SK-N-SH treated with all-trans-retinoic acid at 6 μM for 48 hours (cell line): ENCODE results near the gene PHF3.

Source experiments
- ATAC-seq: fragments of 200-7000 bp; cut with Tn5 transposase; 3 replicates; pipeline ENCODE4 v1.9.1; 2020; ENCODE audit warnings: mild to moderate bottlenecking, moderate library complexity
- BACH2 ChIP-seq: fragments of 250-450 bp; sonication (Bioruptor Pico); IDR thresholded peaks from 2 replicates; pipeline ENCODE4 v1.9.0; 2021; ENCODE audit warnings: mild to moderate bottlenecking, borderline replicate concordance
- CSDC2 ChIP-seq: fragments of 250-450 bp; sonication (Bioruptor Pico); IDR thresholded peaks from 2 replicates; pipeline ENCODE4 v1.5.0; 2020; ENCODE audit warnings: mild to moderate bottlenecking, moderate library complexity
- CSRNP3 ChIP-seq: fragments of 250-450 bp; sonication (Bioruptor Pico); IDR thresholded peaks from 2 replicates; pipeline ENCODE4 v1.5.1; 2021; ENCODE audit warnings: mild to moderate bottlenecking, moderate library complexity
- ESRRG ChIP-seq: fragments of 250-450 bp; sonication (Bioruptor Pico); IDR thresholded peaks from 2 replicates; pipeline ENCODE4 v1.6.1; 2021; ENCODE audit warnings: mild to moderate bottlenecking
- ISL1 ChIP-seq: fragments of 250-450 bp; sonication (Bioruptor Pico); IDR thresholded peaks from 2 replicates; pipeline ENCODE4 v2.1.2; 2022; ENCODE audit warnings: mild to moderate bottlenecking, moderate library complexity
- OSR1 ChIP-seq: fragments of 250-450 bp; sonication (Bioruptor Pico); IDR thresholded peaks from 2 replicates; pipeline ENCODE4 v1.8.0; 2022; ENCODE audit warnings: moderate library complexity, mild to moderate bottlenecking, inconsistent platforms
- PATZ1 ChIP-seq: fragments of 250-450 bp; sonication (Bioruptor Pico); IDR thresholded peaks from 2 replicates; pipeline ENCODE4 v1.8.0; 2020; ENCODE audit warnings: mild to moderate bottlenecking, moderate library complexity, borderline replicate concordance
- POU6F1 ChIP-seq: fragments of 250-450 bp; sonication (Bioruptor Pico); IDR thresholded peaks from 2 replicates; pipeline ENCODE4 v1.8.0; 2021; ENCODE audit warnings: low read depth, mild to moderate bottlenecking, moderate library complexity, borderline replicate concordance
- RARB ChIP-seq: fragments of 250-450 bp; sonication (Bioruptor Pico); IDR thresholded peaks from 2 replicates; pipeline ENCODE4 v1.8.0; 2021; ENCODE audit warnings: mild to moderate bottlenecking, moderate library complexity
- SNAI2 ChIP-seq: fragments of 250-450 bp; sonication (Bioruptor Pico); IDR thresholded peaks from 2 replicates; pipeline ENCODE4 v1.5.0; 2020; ENCODE audit warnings: mild to moderate bottlenecking, moderate library complexity
- TCF4 ChIP-seq: fragments of 250-450 bp; sonication (Bioruptor Pico); IDR thresholded peaks from 2 replicates; pipeline ENCODE4 v1.8.0; 2021; ENCODE audit warnings: mild to moderate bottlenecking, moderate library complexity, borderline replicate concordance
- TOX ChIP-seq: fragments of 250-450 bp; sonication (Bioruptor Pico); IDR thresholded peaks from 2 replicates; pipeline ENCODE4 v1.8.0; 2021; ENCODE audit warnings: mild to moderate bottlenecking, moderate library complexity, borderline replicate concordance
- ZC3H10 ChIP-seq: fragments of 250-450 bp; sonication (Bioruptor Pico); IDR thresholded peaks from 2 replicates; pipeline ENCODE4 v1.5.1; 2021; ENCODE audit warnings: mild to moderate bottlenecking, moderate library complexity
- ZFP3 ChIP-seq: fragments of 250-450 bp; sonication (Bioruptor Pico); IDR thresholded peaks from 2 replicates; pipeline ENCODE4 v1.5.0; 2020; ENCODE audit warnings: mild to moderate bottlenecking, moderate library complexity
- ZNF565 ChIP-seq: fragments of 450-650 bp; formaldehyde crosslinking; conservative IDR thresholded peaks from 2 replicates; pipeline ENCODE4 v1.5.0; 2020; ENCODE audit warnings: low read depth, mild to moderate bottlenecking, moderate library complexity
- ZNF70 ChIP-seq: fragments of 450-650 bp; formaldehyde crosslinking; IDR thresholded peaks from 2 replicates; pipeline ENCODE4 v1.5.0; 2020; ENCODE audit warnings: mild to moderate bottlenecking, moderate library complexity
- ZNF8 ChIP-seq: fragments of 450-650 bp; formaldehyde crosslinking; IDR thresholded peaks from 2 replicates; pipeline ENCODE4 v1.5.0; 2020; ENCODE audit warnings: mild to moderate bottlenecking, moderate library complexity
- TF ChIP-seq, protein P1 (sequence below): fragments of 250-450 bp; sonication (Bioruptor Pico); IDR thresholded peaks from 2 replicates; pipeline ENCODE4 v1.5.0; 2020; ENCODE audit warnings: mild to moderate bottlenecking, moderate library complexity

The PHF3 gene

DNA sequence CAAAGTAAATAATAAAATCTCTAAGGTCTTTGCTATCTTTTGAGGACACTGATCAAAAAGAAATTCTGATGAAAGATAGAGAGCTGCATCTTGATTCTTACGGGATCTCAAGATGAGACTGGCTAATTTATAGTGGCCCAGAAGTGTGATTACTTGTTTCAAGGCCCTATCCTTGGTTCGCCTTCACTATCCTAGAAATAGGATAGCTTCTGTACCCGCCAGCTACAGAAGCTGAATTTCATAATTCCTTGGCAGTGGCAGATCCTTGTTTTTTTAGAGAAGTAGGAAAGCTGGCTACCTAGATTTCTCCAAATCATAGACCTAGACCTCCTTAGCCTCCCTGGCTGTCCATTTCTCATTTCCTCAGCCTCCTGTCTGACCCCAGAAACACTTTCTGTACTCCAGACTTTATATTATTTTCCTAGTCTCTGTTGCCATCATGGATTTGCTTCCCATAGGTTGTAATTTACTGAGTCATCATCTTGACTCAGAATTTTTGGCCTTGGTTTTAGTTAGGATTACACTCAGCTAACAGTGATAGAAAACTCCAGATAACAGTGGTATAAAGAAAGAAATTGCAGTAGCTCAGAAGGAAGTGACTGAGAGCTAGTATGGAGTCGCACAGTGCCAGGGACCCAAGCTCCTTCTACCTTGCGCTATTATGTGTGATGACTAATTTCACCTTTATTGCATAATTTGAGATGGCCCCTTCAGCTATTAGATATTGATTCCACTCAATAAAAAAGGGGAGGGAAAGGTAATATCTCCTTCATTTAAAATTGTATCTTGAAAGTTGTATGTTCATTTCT is 27.7 kb downstream of the PHF3 start:
- TF ChIP-seq CSRNP3 (CRISPR knock-in tag) (no peak), BACH2 (CRISPR knock-in tag) (no peak), ZFP3 (CRISPR knock-in tag) (no peak), POU6F1 (CRISPR knock-in tag) (no peak), OSR1 (no peak), ISL1 (CRISPR knock-in tag) (0 out of 2 replicates have a peak, but pooled peaks have one; percentile 35), ESRRG (no peak), ZNF565 (CRISPR knock-in tag) (no peak)
- ATAC-seq, result peak; percentile 93

DNA sequence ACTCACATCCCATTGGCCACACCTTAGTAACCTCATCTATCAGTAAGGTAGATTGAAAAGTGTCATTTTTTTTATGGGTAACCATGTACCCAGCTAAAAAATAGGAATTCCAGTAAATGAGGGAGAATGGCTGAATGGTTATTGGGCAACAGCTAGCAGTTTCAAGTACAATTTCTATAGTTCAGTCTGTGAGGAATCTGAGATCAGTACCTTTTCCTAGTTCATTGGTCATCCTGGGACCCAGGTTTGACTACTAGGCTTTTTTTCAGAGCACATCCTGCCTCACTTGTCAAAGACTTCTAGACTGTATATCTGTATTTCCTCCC is 28.3 kb downstream of the PHF3 start:
- no peak for TF ChIP-seq CSRNP3 (CRISPR knock-in tag)
- no peak for TF ChIP-seq ZNF70 (CRISPR knock-in tag)
- no peak for TF ChIP-seq ZFP3 (CRISPR knock-in tag)
- no peak for TF ChIP-seq TCF4 (CRISPR knock-in tag)
- no peak for TF ChIP-seq OSR1
- TF ChIP-seq PATZ1 (CRISPR knock-in tag), result no peak
- TF ChIP-seq ZNF565 (CRISPR knock-in tag), result no peak
- TF ChIP-seq, protein P1, sequence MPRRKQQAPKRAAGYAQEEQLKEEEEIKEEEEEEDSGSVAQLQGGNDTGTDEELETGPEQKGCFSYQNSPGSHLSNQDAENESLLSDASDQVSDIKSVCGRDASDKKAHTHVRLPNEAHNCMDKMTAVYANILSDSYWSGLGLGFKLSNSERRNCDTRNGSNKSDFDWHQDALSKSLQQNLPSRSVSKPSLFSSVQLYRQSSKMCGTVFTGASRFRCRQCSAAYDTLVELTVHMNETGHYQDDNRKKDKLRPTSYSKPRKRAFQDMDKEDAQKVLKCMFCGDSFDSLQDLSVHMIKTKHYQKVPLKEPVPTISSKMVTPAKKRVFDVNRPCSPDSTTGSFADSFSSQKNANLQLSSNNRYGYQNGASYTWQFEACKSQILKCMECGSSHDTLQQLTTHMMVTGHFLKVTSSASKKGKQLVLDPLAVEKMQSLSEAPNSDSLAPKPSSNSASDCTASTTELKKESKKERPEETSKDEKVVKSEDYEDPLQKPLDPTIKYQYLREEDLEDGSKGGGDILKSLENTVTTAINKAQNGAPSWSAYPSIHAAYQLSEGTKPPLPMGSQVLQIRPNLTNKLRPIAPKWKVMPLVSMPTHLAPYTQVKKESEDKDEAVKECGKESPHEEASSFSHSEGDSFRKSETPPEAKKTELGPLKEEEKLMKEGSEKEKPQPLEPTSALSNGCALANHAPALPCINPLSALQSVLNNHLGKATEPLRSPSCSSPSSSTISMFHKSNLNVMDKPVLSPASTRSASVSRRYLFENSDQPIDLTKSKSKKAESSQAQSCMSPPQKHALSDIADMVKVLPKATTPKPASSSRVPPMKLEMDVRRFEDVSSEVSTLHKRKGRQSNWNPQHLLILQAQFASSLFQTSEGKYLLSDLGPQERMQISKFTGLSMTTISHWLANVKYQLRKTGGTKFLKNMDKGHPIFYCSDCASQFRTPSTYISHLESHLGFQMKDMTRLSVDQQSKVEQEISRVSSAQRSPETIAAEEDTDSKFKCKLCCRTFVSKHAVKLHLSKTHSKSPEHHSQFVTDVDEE, result no peak
- no peak for TF ChIP-seq ZC3H10
- TF ChIP-seq SNAI2 (CRISPR knock-in tag), result no peak
- no peak for TF ChIP-seq CSDC2 (CRISPR knock-in tag)
- no peak for TF ChIP-seq POU6F1 (CRISPR knock-in tag)
- no peak for TF ChIP-seq ZNF8 (CRISPR knock-in tag)
- TF ChIP-seq RARB (CRISPR knock-in tag), result no peak
- no peak for TF ChIP-seq TOX (CRISPR knock-in tag)
- no peak for TF ChIP-seq BACH2 (CRISPR knock-in tag)
- TF ChIP-seq ESRRG, result no peak
- no peak for ATAC-seq
